AG04449 (cell line): ENCODE measurements around the gene PDE3A.
A peak's percentile ranks its signal among the peaks of the same experiment; 100 is the strongest.
"Not testable (repeated sequence)": the region's sequence is repeated elsewhere in the genome, so short reads cannot be mapped to it uniquely, and the experiment has no call there.

Experiments
- CTCF ChIA-PET: fragments of 350-600 bp; formaldehyde crosslinking; extraction: SDS; loops from one replicate; lab custom pipeline; 2021; ENCODE audit warnings: antibody characterized with exemption; lab: Yijun Ruan, JAX
- POLR2A ChIA-PET: fragments of 400-600, 350-600 bp; formaldehyde crosslinking; extraction: SDS; loops from one replicate; lab custom pipeline; 2020; ENCODE audit warnings: antibody characterized with exemption, inconsistent platforms; lab: Yijun Ruan, JAX
- DNase-seq: peaks from one replicate; pipeline ENCODE4 v3.0.0-alpha.2; 2010; ENCODE audit warnings: low read depth, low spot score
- H3K4me3 ChIP-seq: 2 replicates; pipeline ENCODE4 v1.5.1; 2011; ENCODE audit warnings: low read depth, mild to moderate bottlenecking, control low read depth, low read length
- CTCF ChIP-seq: IDR thresholded peaks from one replicate; pipeline ENCODE4 v1.5.1; 2011; ENCODE audit warnings: mild to moderate bottlenecking, moderate library complexity, low read length, control low read depth, inconsistent platforms; ENCODE audit not compliant: insufficient read depth; ENCODE audit errors: missing control alignments

The PDE3A gene

GRCh38 chr12:20601668-20602280, 233.4 kb downstream of the PDE3A start:
- peak; percentile 28 for TF ChIP-seq CTCF
- no peak overlapping the region for H3K4me3 ChIP-seq
- ChIA-PET POLR2A (no interaction called here), CTCF (interaction anchor here (0.6 to 5.2 kb wide), 43 partner anchors 9 to 862 kb away, joined by 3 to 47 read pairs (median 4); partner anchors contain the start of gene PDE3A)
- DNase-seq: peak; percentile 36

- peak; percentile 51 for DNase-seq
- POLR2A ChIA-PET: no interaction called here
- no peak overlapping the region for H3K4me3 ChIP-seq
- CTCF ChIA-PET: interaction anchor here (1.0 to 5.2 kb wide), 27 partner anchors 10 to 863 kb away, joined by 3 to 47 read pairs (median 6); partner anchors contain the start of gene PDE3A
- TF ChIP-seq CTCF: no peak
Observed at GRCh38 chr12:20602641-20603391, 234.5 kb downstream of the PDE3A start.

- ChIA-PET POLR2A (interaction anchor here (0.6 kb wide), 1 partner anchor 195 kb away, joined by 3 read pairs; no protein-coding TSS in a partner anchor), CTCF (interaction anchor here (5.0 to 5.2 kb wide), 2 partner anchors 20 to 141 kb away, joined by 22 to 47 read pairs; no protein-coding TSS in a partner anchor)
- no peak for DNase-seq
- TF ChIP-seq CTCF: no peak
- no peak overlapping the region for H3K4me3 ChIP-seq
Observed at GRCh38 chr12:20604408-20605067, 236.2 kb downstream of the PDE3A start.

GRCh38 chr12:20615020-20615419, 246.7 kb downstream of the PDE3A start:
- POLR2A ChIA-PET, DNase-seq, H3K4me3 ChIP-seq, CTCF ChIA-PET: not testable (repeated sequence)

- no peak for DNase-seq
- ChIA-PET POLR2A (no interaction called here), CTCF (no interaction called here)
- no peak overlapping the region for H3K4me3 ChIP-seq
- TF ChIP-seq CTCF: no peak
Observed at GRCh38 chr12:20616093-20616492, 247.8 kb downstream of the PDE3A start.

- ChIA-PET CTCF (no interaction called here), POLR2A (no interaction called here)
- H3K4me3 ChIP-seq: no peak overlapping the region
- no peak for DNase-seq
- no peak for TF ChIP-seq CTCF
Observed at GRCh38 chr12:20620261-20620660, 251.9 kb downstream of the PDE3A start.
